ENCODE measurements around the gene YIPF5. TPM values are rescaled to one million over a fixed set of nuclear protein-coding genes. Genes with fewer than 3 reads are reported as not detected.

Gene YIPF5
- total RNA-seq, 1 experiment from 2014 or later, result 50.9 TPM

DNA sequence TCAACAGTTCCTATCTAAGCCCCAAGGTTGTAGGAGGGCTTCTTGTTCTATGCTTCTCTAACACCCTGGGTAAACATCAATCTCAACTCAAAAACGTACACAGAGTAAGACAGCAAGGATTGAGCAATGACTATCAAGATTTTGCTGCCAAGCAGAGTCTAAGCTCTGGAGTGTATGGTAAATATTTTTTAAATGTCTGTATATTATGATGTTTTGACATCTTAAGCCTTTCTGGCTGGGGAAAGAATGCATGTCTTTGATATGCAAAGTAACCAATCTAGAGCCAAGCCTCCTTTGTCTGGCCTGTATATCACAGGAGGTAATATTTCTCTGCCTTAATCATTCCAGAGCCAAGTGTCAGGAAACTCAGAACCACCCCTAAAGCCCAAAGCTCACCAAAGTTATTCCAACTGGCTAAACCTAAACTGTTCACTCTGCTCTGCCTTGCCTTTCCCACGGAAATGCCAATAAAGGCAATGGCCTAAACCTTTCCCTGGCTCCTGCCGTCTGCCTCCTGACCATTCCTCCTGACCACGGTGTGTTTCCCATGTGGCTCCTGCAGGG, 45.2 kb downstream of the YIPF5 start:
- CTCF ChIA-PET, result no interaction called here
- DNase-seq (ENCODE audit: low spot score), result no peak
- POLR2A ChIA-PET (ENCODE audit: low non-redundant PET), result no interaction called here
- no peaks in the 10 kb centered on the region for H3K9me3 ChIP-seq (ENCODE audit: low read depth, low read length, poor library complexity, severe bottlenecking)
- no peak overlapping the region for H3K27ac ChIP-seq (ENCODE audit: low read depth, low read length, poor library complexity, severe bottlenecking)
- H3K27me3 ChIP-seq (replicated peaks; ENCODE audit: insufficient read depth, low read depth, low read length, poor library complexity), result no peaks in the 10 kb centered on the region
- no TSS peak for BruUV-seq (replicated peaks)
- H3K4me3 ChIP-seq (ENCODE audit: low read depth, low read length, poor library complexity, severe bottlenecking), result no peak overlapping the region
- TF ChIP-seq, protein P1, sequence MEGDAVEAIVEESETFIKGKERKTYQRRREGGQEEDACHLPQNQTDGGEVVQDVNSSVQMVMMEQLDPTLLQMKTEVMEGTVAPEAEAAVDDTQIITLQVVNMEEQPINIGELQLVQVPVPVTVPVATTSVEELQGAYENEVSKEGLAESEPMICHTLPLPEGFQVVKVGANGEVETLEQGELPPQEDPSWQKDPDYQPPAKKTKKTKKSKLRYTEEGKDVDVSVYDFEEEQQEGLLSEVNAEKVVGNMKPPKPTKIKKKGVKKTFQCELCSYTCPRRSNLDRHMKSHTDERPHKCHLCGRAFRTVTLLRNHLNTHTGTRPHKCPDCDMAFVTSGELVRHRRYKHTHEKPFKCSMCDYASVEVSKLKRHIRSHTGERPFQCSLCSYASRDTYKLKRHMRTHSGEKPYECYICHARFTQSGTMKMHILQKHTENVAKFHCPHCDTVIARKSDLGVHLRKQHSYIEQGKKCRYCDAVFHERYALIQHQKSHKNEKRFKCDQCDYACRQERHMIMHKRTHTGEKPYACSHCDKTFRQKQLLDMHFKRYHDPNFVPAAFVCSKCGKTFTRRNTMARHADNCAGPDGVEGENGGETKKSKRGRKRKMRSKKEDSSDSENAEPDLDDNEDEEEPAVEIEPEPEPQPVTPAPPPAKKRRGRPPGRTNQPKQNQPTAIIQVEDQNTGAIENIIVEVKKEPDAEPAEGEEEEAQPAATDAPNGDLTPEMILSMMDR (conservative IDR thresholded peaks at IDR 0.05; ENCODE audit: low read depth, low read length), result no peak
- no peak for TF ChIP-seq EZH2 (IDR thresholded peaks at IDR 0.05; ENCODE audit: borderline replicate concordance, low read depth, low read length, poor library complexity, severe bottlenecking)
- intact Hi-C loops (cut with micrococcal nuclease; ENCODE audit: unreplicated experiment), result no loop called here
- no peaks in the 10 kb centered on the region for H3K36me3 ChIP-seq (ENCODE audit: insufficient read depth, low read length, poor library complexity, severe bottlenecking)
- no peaks in the 10 kb centered on the region for H3K4me1 ChIP-seq (ENCODE audit: insufficient read depth, low read length, poor library complexity, severe bottlenecking)

DNA sequence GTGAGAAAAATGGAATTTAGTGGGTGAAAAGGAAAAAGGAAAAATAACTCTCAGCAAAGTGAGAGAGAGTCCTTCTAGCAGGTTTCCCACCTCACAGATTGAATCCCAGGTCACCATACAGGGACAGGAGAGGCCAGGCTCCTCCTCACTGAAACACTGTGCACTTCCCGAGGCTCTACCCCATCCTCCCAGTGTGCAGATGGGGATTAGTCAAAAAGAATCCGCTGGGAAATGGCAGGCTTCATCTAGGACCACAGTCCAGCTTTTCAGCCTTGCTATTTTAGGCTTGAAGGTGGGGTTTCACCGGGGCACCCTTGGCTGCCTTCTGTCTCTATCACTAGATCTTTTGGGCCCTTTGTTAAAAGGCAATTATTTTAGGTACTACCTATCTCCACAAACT, 47.8 kb downstream of the YIPF5 start:
- TF ChIP-seq, protein P1 (conservative IDR thresholded peaks at IDR 0.05; ENCODE audit: low read depth, low read length), result no peak
- TF ChIP-seq EZH2 (IDR thresholded peaks at IDR 0.05; ENCODE audit: borderline replicate concordance, low read depth, low read length, poor library complexity, severe bottlenecking), result no peak
- POLR2A ChIA-PET (ENCODE audit: low non-redundant PET), result no interaction called here
- Histone ChIP-seq H3K4me3 (ENCODE audit: low read depth, low read length, poor library complexity, severe bottlenecking) (no peak overlapping the region), H3K27ac (ENCODE audit: low read depth, low read length, poor library complexity, severe bottlenecking) (no peak overlapping the region), H3K36me3 (ENCODE audit: insufficient read depth, low read length, poor library complexity, severe bottlenecking) (no peaks in the 10 kb centered on the region), H3K9me3 (ENCODE audit: low read depth, low read length, poor library complexity, severe bottlenecking) (no peaks in the 10 kb centered on the region), H3K27me3 (replicated peaks; ENCODE audit: insufficient read depth, low read depth, low read length, poor library complexity) (no peaks in the 10 kb centered on the region), H3K4me1 (ENCODE audit: insufficient read depth, low read length, poor library complexity, severe bottlenecking) (no peaks in the 10 kb centered on the region)
- DNase-seq (ENCODE audit: low spot score), result no peak
- BruUV-seq (replicated peaks), result no TSS peak
- CTCF ChIA-PET, result no interaction called here
- intact Hi-C loops (cut with micrococcal nuclease; ENCODE audit: unreplicated experiment), result no loop called here

DNA sequence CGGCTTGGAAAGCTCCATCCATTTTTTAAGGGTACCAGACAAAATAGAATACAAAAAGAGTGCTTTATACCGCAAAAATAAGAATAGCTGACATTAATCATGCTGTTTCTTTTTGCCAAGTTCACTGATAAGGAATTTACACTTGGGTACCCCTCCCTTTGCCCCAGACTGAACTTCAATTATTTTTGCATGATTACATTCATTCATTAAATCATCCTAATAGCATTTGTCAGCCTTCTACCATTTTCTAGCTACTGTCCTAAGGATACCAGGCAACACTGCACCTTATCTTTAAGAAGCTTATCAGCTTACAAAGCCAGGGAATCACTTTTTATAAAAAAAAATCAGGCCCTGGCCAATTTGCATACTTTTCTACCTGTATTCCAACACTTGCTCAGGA, 48.4 kb downstream of the YIPF5 start:
- Histone ChIP-seq H3K4me1 (ENCODE audit: insufficient read depth, low read length, poor library complexity, severe bottlenecking) (no peaks in the 10 kb centered on the region), H3K27me3 (replicated peaks; ENCODE audit: insufficient read depth, low read depth, low read length, poor library complexity) (no peaks in the 10 kb centered on the region), H3K9me3 (ENCODE audit: low read depth, low read length, poor library complexity, severe bottlenecking) (no peaks in the 10 kb centered on the region), H3K27ac (ENCODE audit: low read depth, low read length, poor library complexity, severe bottlenecking) (no peak overlapping the region), H3K4me3 (ENCODE audit: low read depth, low read length, poor library complexity, severe bottlenecking) (no peak overlapping the region), H3K36me3 (ENCODE audit: insufficient read depth, low read length, poor library complexity, severe bottlenecking) (no peaks in the 10 kb centered on the region)
- DNase-seq (ENCODE audit: low spot score), result no peak
- intact Hi-C loops (cut with micrococcal nuclease; ENCODE audit: unreplicated experiment), result no loop called here
- TF ChIP-seq, protein P1 (conservative IDR thresholded peaks at IDR 0.05; ENCODE audit: low read depth, low read length), result no peak
- TF ChIP-seq EZH2 (IDR thresholded peaks at IDR 0.05; ENCODE audit: borderline replicate concordance, low read depth, low read length, poor library complexity, severe bottlenecking), result no peak
- CTCF ChIA-PET, result no interaction called here
- POLR2A ChIA-PET (ENCODE audit: low non-redundant PET), result no interaction called here
- BruUV-seq (replicated peaks), result no TSS peak

Data from A673 (cell line).